Hematopoietic multipotent progenitor cell (in vitro differentiated cells): ENCODE data around the gene KLK10. TPM values are rescaled to one million over a fixed set of nuclear protein-coding genes. Genes with fewer than 3 reads are reported as not detected.
"Not testable (repeated sequence)": the region's sequence is repeated elsewhere in the genome, so short reads cannot be mapped to it uniquely, and the experiment has no call there.

Experiments used
- DNase-seq, 3 donors: peaks; one replicate each; pipeline ENCODE4 v3.0.0-alpha.2; 2011 to 2015; ENCODE audit warnings: low read depth in 2 of 3, low spot score in 2 of 3
- total RNA-seq: library from RNA; depleted of rRNA; stranded (reverse); fragments of >200 nt; gene quantifications from one replicate; pipeline ENCODE4 v1.2.3, GENCODE V29; 2012

The KLK10 gene
- total RNA-seq, 1 donor, result not detected

- no peak for DNase-seq
Measured at GRCh38 chr19:51003316-51003715, 16.2 kb downstream of the KLK10 start.

- peak in 1 of 3 donors; percentile 21 for DNase-seq
Measured at GRCh38 chr19:51002542-51003311, 16.8 kb downstream of the KLK10 start.

DNA sequence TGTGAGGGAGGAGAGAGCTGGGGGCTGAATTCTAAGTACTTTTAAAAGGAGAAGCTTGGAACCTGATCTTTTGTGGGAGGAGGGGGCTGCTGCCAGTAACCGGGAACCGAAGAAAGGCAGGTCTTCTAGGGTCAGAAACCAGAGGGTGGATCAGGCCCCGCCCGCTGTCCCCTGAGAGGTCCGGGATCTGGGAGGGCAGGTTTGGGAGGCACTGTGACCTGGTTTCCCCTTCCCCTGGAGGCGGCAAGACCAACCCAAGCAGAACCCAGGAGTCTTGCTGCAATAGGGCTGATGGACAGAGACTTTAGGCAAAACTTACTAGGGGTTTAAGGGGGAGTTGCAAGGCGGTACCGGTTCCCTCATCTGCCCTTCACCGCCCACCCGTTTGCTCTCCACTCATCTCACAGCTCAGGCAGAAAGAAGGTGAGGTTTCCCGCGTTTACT is 17.4 kb downstream of the KLK10 start:
- DNase-seq, result no peak

DNA sequence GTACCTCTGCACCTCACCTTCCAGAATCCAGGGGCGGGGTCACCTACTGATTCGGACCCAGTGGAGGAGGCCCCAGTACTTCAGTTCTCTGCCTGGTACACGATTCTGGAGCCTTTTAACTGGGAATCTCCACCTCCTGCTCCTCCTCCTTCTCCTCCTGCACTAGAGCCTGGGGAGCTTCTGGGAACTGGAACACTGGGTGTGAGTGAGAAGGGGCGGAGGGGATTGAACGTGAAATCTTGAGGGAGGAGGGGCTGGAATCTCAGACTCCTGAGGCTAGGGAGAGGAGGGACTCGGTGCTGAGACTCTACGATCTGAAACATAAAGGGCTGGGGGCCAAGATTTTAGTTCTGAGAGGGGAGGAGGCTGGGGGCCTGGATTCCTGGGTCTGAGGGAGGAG is 18.0 kb downstream of the KLK10 start, which contains the start of gene KLK8:
Gene KLK8 (minus strand): TSS at position 90 of the 400 bp plus-strand sequence. CDS start 437 bp downstream, outside the sequence.
- no peak for DNase-seq

GRCh38 chr19:51000981-51001380 is 18.5 kb downstream of the KLK10 start:
- no peak for DNase-seq

DNA sequence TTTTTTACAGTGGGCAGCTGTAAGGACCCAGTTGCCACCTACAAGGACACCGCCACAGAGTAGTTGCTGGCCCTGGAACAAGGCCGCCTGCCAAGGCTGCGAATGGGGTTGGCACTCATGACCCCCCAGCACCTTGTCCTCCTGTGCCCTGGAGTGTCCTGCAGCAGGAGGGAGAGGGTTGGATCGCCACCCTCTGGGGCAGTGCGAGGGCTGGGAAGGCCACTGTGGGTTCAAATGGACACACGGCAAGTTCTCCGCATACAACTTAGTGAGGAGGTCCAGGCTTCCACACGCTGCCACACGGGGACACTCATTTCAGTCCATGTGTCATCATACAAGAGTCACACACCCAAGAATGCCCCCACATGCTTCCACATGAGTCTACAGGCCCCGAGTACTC is 19.1 kb downstream of the KLK10 start:
- no peak for DNase-seq

GRCh38 chr19:50998686-50999085 is 20.8 kb downstream of the KLK10 start:
- no peak for DNase-seq

DNA sequence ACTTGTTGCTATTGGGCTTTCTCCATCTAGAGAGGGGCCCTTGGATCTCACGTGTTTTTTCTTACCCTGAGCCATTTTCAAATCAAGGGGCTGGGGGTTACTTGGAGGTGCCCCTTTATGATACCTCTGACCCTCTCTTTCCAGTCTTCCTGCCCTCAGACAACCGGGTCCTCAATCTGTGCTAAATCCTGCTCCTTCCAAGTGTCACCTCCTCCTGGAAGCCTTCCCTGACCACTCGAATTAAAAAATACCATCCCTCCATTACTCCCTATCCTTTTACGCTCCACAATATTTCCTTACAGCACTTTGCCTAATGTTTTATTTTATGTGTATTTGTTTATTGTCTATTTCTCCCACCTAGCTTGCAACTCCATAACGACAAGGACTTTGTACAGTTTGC is 21.4 kb downstream of the KLK10 start:
- DNase-seq, result no peak

- DNase-seq, result no peak
Measured at GRCh38 chr19:50994129-50994528, 25.4 kb downstream of the KLK10 start.

- DNase-seq, result no peak
Measured at GRCh38 chr19:50992666-50993035, 26.9 kb downstream of the KLK10 start.

- DNase-seq, result not testable (repeated sequence)
Measured at GRCh38 chr19:50984416-50984815, 35.1 kb downstream of the KLK10 start.

DNA sequence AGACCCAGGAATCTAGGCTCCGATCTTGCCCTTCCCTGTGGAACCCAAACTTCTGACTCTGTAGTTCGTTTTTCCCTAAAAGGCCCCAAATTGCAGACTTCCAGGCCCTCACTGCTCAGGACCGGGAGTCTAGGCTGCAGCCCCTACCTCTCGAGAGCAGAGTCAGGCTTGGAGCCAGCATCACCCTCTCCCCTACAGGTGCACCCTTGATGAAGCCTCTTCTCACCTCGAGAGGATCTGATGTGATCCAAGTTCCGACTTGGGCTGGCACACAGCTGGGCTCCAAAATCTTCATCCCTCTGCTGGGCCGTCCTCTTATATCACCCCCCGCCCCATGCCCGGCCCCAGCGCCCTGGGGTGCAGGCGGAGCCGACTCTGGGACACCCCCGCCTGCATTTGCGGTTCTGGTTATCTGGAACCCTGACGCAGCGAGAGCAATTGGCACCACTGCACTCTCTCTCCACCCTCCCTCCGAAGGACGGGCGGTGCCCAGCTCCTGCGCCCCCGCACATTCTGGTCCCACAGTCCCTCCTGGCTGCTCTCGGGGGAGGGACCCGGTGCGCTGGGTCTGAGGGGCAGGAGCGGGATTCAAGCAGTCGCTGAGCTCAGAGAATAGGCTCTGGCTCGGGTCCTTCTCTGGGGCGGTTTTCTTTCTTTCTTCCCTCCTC is 35.8 kb downstream of the KLK10 start, which contains the start of gene KLK7:
Gene KLK7 (minus strand): TSS at position 293 of the 668 bp plus-strand sequence. CDS start 1,518 bp downstream, outside the sequence.
- no peak for DNase-seq

- DNase-seq, result no peak
Measured at GRCh38 chr19:50982186-50982585, 37.3 kb downstream of the KLK10 start.

- no peak for DNase-seq
Measured at GRCh38 chr19:50981587-50982146, 37.8 kb downstream of the KLK10 start.

GRCh38 chr19:50980208-50980607 is 39.3 kb downstream of the KLK10 start:
- no peak for DNase-seq

GRCh38 chr19:50979758-50980157 is 39.8 kb downstream of the KLK10 start:
- DNase-seq, result no peak

DNA sequence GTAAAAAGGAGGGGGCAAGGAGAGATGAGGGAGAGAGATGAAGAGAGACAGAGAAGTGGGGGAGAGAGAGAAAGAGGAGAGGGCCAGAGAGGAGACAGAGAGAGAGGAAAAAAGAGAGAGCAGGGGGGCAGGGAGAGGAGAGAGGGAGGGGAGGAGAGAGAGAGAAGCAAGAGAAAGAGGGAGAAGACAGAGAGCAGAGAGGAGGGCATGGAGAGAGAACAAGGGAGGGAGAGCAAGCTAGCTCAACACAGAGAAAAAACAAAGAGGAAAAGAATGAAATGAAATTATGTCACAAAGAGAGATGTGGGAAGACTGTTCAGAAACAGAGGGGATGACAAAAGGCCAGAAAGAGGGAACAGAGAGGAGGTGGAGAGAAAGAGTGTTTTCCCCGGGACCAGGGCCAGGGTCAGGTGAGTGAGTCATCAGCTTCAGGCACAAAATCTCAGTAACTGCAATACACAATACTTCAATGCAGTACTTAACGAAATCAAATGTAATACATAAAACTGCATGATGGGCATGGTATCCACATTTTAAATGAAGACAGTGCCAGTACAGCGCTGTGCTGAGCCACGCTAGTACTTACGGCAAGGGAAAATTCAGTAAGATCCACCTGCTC is 40.6 kb downstream of the KLK10 start:
- DNase-seq, result no peak

GRCh38 chr19:50977626-50978025 is 41.9 kb downstream of the KLK10 start:
- no peak for DNase-seq

GRCh38 chr19:50975766-50976165 is 43.7 kb downstream of the KLK10 start:
- DNase-seq, result no peak

- no peak for DNase-seq
Measured at GRCh38 chr19:50974702-50975556, 44.6 kb downstream of the KLK10 start.
